GM23338 (cell line): Measurements from ENCODE around the gene LYZL1. TPM values are rescaled to one million over a fixed set of nuclear protein-coding genes. Genes with fewer than 3 reads are reported as not detected.

Experiments
- ATAC-seq: fragments of 200-7000 bp; cut with Tn5 transposase; 3 replicates; pipeline ENCODE4 v1.9.1; 2020
- DNase-seq: peaks from one replicate; pipeline ENCODE4 v3.0.0-alpha.2; 2015; ENCODE audit warnings: low spot score
- H2AFZ ChIP-seq: fragments of 200-600 bp; sonication (generic); 2 replicates; pipeline ENCODE4 v1.8.0; 2016; ENCODE audit warnings: antibody characterized with exemption, mild to moderate bottlenecking, moderate library complexity
- H3F3A ChIP-seq: fragments of 200-600 bp; sonication (generic); replicated peaks from 2 replicates; pipeline ENCODE4 v1.8.0; 2017; ENCODE audit warnings: antibody characterized with exemption, mixed run types, low read depth
- H3K27ac ChIP-seq: fragments of 200-600 bp; sonication (generic); 2 replicates; pipeline ENCODE4 v1.6.1; 2016; ENCODE audit warnings: low read depth
- H3K27me3 ChIP-seq: fragments of 200-600 bp; sonication (generic); 2 replicates; pipeline ENCODE4 v1.8.0; 2016; ENCODE audit warnings: mild to moderate bottlenecking, mixed run types, moderate library complexity; ENCODE audit not compliant: insufficient read depth
- H3K36me3 ChIP-seq: fragments of 200-600 bp; sonication (generic); 2 replicates; pipeline ENCODE4 v1.8.0; 2016; ENCODE audit warnings: mild to moderate bottlenecking; ENCODE audit not compliant: insufficient read depth
- H3K4me1 ChIP-seq: fragments of 200-600 bp; sonication (generic); 2 replicates; pipeline ENCODE4 v1.8.0; 2016; ENCODE audit warnings: mild to moderate bottlenecking, moderate library complexity; ENCODE audit not compliant: insufficient read depth
- H3K4me2 ChIP-seq: fragments of 200-600 bp; sonication (generic); 2 replicates; pipeline ENCODE4 v1.7.1; 2017; ENCODE audit warnings: mixed run types
- H3K4me3 ChIP-seq: fragments of 200-600 bp; sonication (generic); 2 replicates; pipeline ENCODE4 v1.6.1; 2016; ENCODE audit warnings: mixed run types
- H3K79me2 ChIP-seq: fragments of 200-600 bp; sonication (generic); replicated peaks from 2 replicates; pipeline ENCODE4 v1.8.0; 2017; ENCODE audit warnings: mild to moderate bottlenecking; ENCODE audit not compliant: insufficient read depth
- H3K9me2 ChIP-seq: fragments of 200-600 bp; sonication (generic); 2 replicates; pipeline ENCODE4 v1.8.0; 2017; ENCODE audit not compliant: insufficient read depth
- H4K20me1 ChIP-seq: fragments of 200-600 bp; sonication (generic); replicated peaks from 2 replicates; pipeline ENCODE4 v1.8.0; 2017; ENCODE audit warnings: mild to moderate bottlenecking; ENCODE audit not compliant: insufficient read depth
- H3K27ac Mint-ChIP-seq: 2 replicates; pipeline ENCODE4 v1.8.0; 2020; ENCODE audit warnings: inconsistent platforms, mild to moderate bottlenecking, moderate library complexity, mixed read lengths
- H3K27me3 Mint-ChIP-seq: 3 replicates; pipeline ENCODE4 v1.8.0; 2022; ENCODE audit warnings: low read depth, mild to moderate bottlenecking, moderate library complexity, mixed read lengths, inconsistent platforms; ENCODE audit not compliant: insufficient read depth, poor library complexity
- H3K36me3 Mint-ChIP-seq: 3 replicates; pipeline ENCODE4 v1.8.0; 2021; ENCODE audit warnings: low read depth, mild to moderate bottlenecking, inconsistent platforms, moderate library complexity, mixed read lengths
- H3K4me1 Mint-ChIP-seq: 3 replicates; pipeline ENCODE4 v1.8.0; 2020; ENCODE audit warnings: mild to moderate bottlenecking, inconsistent platforms, mixed read lengths
- H3K4me3 Mint-ChIP-seq: 3 replicates; pipeline ENCODE4 v1.8.0; 2021; ENCODE audit warnings: moderate library complexity, mild to moderate bottlenecking, inconsistent platforms, mixed read lengths
- H3K9me3 Mint-ChIP-seq: 3 replicates; pipeline ENCODE4 v1.8.0; 2020; ENCODE audit warnings: moderate library complexity, mild to moderate bottlenecking, inconsistent platforms, mixed read lengths
- CREB1 ChIP-seq: fragments of 250-450 bp; sonication (Bioruptor Pico); IDR thresholded peaks from 2 replicates; pipeline ENCODE4 v1.5.0; 2020; ENCODE audit warnings: low read depth, mild to moderate bottlenecking, moderate library complexity
- ETS1 ChIP-seq: IDR thresholded peaks from 2 replicates; pipeline ENCODE4 v1.6.1; 2016; ENCODE audit warnings: antibody characterized with exemption
- EZH2 ChIP-seq: fragments of 200-600 bp; sonication (generic); IDR thresholded peaks from one replicate; pipeline ENCODE4 v1.8.0; 2017; ENCODE audit warnings: antibody characterized with exemption, mild to moderate bottlenecking, low read depth; ENCODE audit not compliant: unreplicated experiment
- EZH2phosphoT487 ChIP-seq: fragments of 200-600 bp; sonication (generic); IDR thresholded peaks from one replicate; pipeline ENCODE4 v1.8.1; 2018; ENCODE audit warnings: antibody characterized with exemption; ENCODE audit not compliant: unreplicated experiment
- JUNB ChIP-seq: IDR thresholded peaks from one replicate; pipeline ENCODE4 v1.6.1; 2016; ENCODE audit warnings: antibody characterized with exemption; ENCODE audit not compliant: unreplicated experiment
- NANOG ChIP-seq: IDR thresholded peaks from 2 replicates; pipeline ENCODE4 v1.6.1; 2016; ENCODE audit warnings: antibody characterized with exemption, borderline replicate concordance
- POLR2AphosphoS5 ChIP-seq: IDR thresholded peaks from 2 replicates; pipeline ENCODE4 v1.6.1; 2016; ENCODE audit warnings: antibody characterized with exemption, low read depth
- REST ChIP-seq: IDR thresholded peaks from one replicate; pipeline ENCODE4 v1.6.1; 2018; ENCODE audit warnings: antibody characterized with exemption; ENCODE audit not compliant: unreplicated experiment
- STAT1 ChIP-seq: IDR thresholded peaks from one replicate; pipeline ENCODE4 v1.6.1; 2016; ENCODE audit warnings: antibody characterized with exemption; ENCODE audit not compliant: unreplicated experiment
- ZNF114 ChIP-seq: fragments of 250-450 bp; sonication (Bioruptor Pico); IDR thresholded peaks from 2 replicates; pipeline ENCODE4 v1.5.0; 2020; ENCODE audit warnings: mild to moderate bottlenecking, moderate library complexity
- ZNF331 ChIP-seq: fragments of 250-450 bp; sonication (Bioruptor Pico); IDR thresholded peaks from 2 replicates; pipeline ENCODE4 v1.5.0; 2020; ENCODE audit warnings: low read depth, mild to moderate bottlenecking, moderate library complexity
- ZNF462 ChIP-seq: fragments of 250-450 bp; sonication (Bioruptor Pico); IDR thresholded peaks from 2 replicates; pipeline ENCODE4 v1.5.0; 2020; ENCODE audit warnings: mild to moderate bottlenecking, moderate library complexity
- polyA plus RNA-seq: library from polyadenylated mRNA; unstranded; fragments of >200 nt; fragmentation: Nextera tagmentation; extraction: Ambion mirVana; gene quantifications from 2 replicates; pipeline ENCODE4 v1.2.1, GENCODE V29; 2016
- total RNA-seq: library from RNA; depleted of rRNA; stranded (reverse); fragments of >200 nt; shearing (Covaris generic); gene quantifications from 2 replicates; pipeline ENCODE4 v1.2.3, GENCODE V29; 2014
- TF ChIP-seq, protein P1 (sequence below), 2 experiments: fragments of 200-600 bp in 1 of 2; sonication (generic) in 1 of 2; conservative IDR thresholded peaks; 2 replicates each; pipeline versions ENCODE4 v1.5.1 to v1.6.1; 2016 to 2017; ENCODE audit warnings: antibody characterized with exemption in 2 of 2, low read depth in 2 of 2, mild to moderate bottlenecking in 2 of 2, moderate library complexity in 1 of 2

LYZL1 gene
- total and polyA plus RNA-seq, 2 experiments from 2014 or later, result not detected

- Mint-ChIP-seq H3K4me1 (no peaks in the 10 kb centered on the region), H3K27ac (no peak overlapping the region), H3K4me3 (no peak overlapping the region), H3K9me3 (no peaks in the 10 kb centered on the region), H3K27me3 (no peaks in the 10 kb centered on the region), H3K36me3 (no peaks in the 10 kb centered on the region)
- no peak for DNase-seq
- H3K4me2 ChIP-seq, result no peak overlapping the region
- no peaks in the 10 kb centered on the region for H3F3A ChIP-seq
- H3K27me3 ChIP-seq, result no peaks in the 10 kb centered on the region
- H3K9me2 ChIP-seq, result peaks cover 2% of the 10 kb centered on the region; the same call in 1 of the 2 replicates
- H2AFZ ChIP-seq, result peak overlapping the region; percentile 20; the same call in 1 of the 2 replicates
- no peaks in the 10 kb centered on the region for H3K36me3 ChIP-seq
- peaks cover 9% of the 10 kb centered on the region for H3K4me1 ChIP-seq
- H4K20me1 ChIP-seq, result no peaks in the 10 kb centered on the region
- H3K27ac ChIP-seq, result no peak overlapping the region
- no peak overlapping the region for H3K4me3 ChIP-seq
- TF ChIP-seq ZNF331 (no peak), JUNB (no peak), EZH2phosphoT487 (no peak), EZH2 (no peak), CREB1 (CRISPR knock-in tag) (no peak), ETS1 (no peak), POLR2AphosphoS5 (no peak), ZNF114 (CRISPR knock-in tag) (no peak), STAT1 (no peak), REST (no peak), ZNF462 (CRISPR knock-in tag) (no peak), NANOG (no peak)
- TF ChIP-seq, protein P1, sequence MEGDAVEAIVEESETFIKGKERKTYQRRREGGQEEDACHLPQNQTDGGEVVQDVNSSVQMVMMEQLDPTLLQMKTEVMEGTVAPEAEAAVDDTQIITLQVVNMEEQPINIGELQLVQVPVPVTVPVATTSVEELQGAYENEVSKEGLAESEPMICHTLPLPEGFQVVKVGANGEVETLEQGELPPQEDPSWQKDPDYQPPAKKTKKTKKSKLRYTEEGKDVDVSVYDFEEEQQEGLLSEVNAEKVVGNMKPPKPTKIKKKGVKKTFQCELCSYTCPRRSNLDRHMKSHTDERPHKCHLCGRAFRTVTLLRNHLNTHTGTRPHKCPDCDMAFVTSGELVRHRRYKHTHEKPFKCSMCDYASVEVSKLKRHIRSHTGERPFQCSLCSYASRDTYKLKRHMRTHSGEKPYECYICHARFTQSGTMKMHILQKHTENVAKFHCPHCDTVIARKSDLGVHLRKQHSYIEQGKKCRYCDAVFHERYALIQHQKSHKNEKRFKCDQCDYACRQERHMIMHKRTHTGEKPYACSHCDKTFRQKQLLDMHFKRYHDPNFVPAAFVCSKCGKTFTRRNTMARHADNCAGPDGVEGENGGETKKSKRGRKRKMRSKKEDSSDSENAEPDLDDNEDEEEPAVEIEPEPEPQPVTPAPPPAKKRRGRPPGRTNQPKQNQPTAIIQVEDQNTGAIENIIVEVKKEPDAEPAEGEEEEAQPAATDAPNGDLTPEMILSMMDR (conservative IDR thresholded peaks at IDR 0.05; ENCODE audit: low read depth in 2 of 2), result no peak
- no peaks in the 10 kb centered on the region for H3K79me2 ChIP-seq
- no peak for ATAC-seq
Observed at GRCh38 chr10:29280488-29280840, 8.4 kb upstream of the LYZL1 start.
